ENCODE data around the gene PAXIP1.

- TF ChIP-seq POLR2A (IDR thresholded peaks at IDR 0.05; ENCODE audit: low read depth, low read length) = no peak
- TF ChIP-seq POLR2AphosphoS5 (IDR thresholded peaks at IDR 0.05; ENCODE audit: low read depth, low read length) = no peak
- TF ChIP-seq TAF1 (IDR thresholded peaks at IDR 0.05; ENCODE audit: borderline replicate concordance, low read depth, low read length) = no peak
Measured at GRCh38 chr7:155009570-155010157, 6.7 kb upstream of the PAXIP1 start.
